Left hindlimb (tissue), 1 donor: ENCODE data around the gene ATP10B.
"Not testable (repeated sequence)": the region's sequence is repeated elsewhere in the genome, so short reads cannot be mapped to it uniquely, and the experiment has no call there.

ENCODE experiments used
- DNase-seq: peaks from one replicate; pipeline ENCODE4 v3.0.0-alpha.2; 2018

ATP10B gene, protein sequence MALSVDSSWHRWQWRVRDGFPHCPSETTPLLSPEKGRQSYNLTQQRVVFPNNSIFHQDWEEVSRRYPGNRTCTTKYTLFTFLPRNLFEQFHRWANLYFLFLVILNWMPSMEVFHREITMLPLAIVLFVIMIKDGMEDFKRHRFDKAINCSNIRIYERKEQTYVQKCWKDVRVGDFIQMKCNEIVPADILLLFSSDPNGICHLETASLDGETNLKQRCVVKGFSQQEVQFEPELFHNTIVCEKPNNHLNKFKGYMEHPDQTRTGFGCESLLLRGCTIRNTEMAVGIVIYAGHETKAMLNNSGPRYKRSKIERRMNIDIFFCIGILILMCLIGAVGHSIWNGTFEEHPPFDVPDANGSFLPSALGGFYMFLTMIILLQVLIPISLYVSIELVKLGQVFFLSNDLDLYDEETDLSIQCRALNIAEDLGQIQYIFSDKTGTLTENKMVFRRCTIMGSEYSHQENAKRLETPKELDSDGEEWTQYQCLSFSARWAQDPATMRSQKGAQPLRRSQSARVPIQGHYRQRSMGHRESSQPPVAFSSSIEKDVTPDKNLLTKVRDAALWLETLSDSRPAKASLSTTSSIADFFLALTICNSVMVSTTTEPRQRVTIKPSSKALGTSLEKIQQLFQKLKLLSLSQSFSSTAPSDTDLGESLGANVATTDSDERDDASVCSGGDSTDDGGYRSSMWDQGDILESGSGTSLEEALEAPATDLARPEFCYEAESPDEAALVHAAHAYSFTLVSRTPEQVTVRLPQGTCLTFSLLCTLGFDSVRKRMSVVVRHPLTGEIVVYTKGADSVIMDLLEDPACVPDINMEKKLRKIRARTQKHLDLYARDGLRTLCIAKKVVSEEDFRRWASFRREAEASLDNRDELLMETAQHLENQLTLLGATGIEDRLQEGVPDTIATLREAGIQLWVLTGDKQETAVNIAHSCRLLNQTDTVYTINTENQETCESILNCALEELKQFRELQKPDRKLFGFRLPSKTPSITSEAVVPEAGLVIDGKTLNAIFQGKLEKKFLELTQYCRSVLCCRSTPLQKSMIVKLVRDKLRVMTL (N-terminal part only)

DNA sequence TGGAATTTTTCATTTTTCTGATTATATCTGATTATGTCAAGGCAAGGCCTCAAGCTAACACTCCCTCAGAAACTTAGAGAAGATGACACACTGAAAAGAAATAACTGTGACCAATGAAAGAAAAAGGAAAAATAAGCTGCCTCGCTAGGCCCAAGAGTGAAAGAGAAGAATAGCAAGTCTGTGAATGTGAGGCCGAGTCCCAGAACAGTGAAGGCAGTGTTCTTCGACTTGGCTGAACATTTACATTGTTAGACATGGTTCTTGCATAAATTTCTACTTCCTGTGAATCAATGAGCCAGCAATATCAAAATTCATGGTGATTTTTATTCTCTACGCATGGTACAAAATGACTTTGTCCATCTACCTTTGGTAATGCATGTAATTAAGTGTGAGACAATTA lies at the start of gene ATP10B:
Gene ATP10B (minus strand): TSS at position 163 of the 400 bp plus-strand sequence. CDS start 164,137 bp downstream, outside the sequence.
- DNase-seq: no peak

DNA sequence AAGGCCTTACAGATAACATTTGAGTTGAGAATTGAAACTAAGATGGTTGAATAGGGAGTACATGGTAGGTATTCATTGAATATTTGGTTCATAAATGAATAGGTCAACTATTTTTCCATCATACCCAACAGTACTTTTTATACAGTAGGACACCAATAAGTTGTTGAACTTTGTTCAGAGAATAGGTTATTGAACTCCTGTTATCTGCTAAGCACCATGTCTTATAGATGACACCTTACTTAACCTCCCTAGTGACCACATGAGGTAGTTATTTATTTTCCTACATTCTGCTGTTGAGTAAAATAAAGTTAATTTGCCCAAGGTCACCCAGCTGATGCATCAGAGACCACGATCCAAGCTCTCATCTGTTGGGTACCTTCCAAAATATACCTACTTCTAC lies 49.6 kb upstream of the ATP10B start:
- no peak for DNase-seq

DNA sequence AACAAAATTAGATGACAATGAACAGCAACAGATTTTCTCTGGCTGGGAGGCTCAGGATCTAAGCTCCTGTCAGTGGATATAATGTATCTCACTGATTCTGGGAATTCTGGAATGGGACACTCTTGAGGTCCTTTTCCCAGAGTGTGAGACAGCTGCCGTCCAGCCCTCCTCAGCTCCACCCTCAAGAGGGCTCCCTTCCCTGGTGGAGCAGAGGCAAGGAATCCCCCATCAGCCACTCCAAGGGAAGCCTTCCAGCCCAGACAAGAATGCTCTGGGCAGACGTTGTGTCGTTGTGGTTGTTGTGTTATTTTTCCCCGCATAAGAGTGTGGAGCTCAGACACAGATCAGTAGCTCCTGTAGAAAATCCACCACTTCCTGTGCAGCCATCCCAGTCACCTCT lies 47.7 kb upstream of the ATP10B start:
- DNase-seq: no peak

DNA sequence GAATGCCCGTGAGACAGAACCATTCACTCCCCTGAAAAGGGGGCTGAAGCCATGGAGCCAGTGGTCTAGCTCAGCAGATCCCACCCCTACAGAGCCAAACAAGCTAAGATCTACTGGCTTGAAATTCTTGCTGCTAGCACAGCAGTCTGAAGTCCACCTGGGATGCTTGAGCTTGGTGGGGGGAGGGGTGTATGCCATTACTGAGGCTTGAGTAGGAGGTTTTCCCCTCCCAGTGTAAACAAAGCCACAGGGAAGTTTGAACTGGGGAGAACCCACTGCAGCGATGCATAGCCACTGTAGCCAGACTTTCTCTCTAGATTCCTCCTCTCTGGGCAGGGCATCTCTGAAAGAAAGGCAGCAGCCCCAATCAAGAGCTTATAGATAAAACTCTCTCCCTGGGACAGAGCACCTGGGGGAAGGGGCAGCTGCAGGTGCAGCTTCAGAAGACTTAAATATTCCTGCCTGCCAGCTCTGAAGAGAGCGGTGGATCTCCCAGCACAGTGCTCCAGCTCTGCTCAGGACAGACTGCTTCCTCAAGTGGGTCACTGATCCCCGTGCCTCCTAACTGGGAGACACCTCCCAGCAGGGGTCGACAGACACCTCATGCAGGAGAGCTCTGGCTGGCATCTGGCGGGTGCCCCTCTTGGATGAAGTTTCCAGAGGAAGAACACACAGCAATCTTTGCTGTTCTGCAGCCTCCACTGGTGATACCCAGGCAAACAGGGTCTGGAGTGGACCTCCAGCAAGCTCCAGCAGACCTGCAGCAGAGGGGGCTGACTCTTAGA lies 41.4 kb upstream of the ATP10B start:
- DNase-seq: not testable (repeated sequence)

DNA sequence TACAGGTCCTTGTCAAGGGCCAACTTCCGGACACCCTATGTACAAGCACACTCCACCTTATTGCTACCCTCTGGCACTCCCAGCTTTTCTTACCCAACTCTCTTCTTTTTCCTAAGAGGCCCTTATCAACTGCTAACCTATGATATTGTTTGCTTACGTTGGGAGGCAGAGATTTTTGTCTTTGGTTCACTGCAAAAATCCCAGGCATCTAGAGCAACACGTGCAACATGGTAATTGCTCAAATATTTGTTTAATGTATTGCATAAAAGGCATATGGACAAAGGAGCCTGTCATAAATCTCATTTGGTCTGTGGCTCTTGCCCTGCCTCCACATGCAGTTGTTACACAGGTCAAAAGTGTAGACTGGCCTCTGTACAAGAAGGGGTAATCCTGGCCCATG lies 35.8 kb upstream of the ATP10B start:
- DNase-seq: no peak

DNA sequence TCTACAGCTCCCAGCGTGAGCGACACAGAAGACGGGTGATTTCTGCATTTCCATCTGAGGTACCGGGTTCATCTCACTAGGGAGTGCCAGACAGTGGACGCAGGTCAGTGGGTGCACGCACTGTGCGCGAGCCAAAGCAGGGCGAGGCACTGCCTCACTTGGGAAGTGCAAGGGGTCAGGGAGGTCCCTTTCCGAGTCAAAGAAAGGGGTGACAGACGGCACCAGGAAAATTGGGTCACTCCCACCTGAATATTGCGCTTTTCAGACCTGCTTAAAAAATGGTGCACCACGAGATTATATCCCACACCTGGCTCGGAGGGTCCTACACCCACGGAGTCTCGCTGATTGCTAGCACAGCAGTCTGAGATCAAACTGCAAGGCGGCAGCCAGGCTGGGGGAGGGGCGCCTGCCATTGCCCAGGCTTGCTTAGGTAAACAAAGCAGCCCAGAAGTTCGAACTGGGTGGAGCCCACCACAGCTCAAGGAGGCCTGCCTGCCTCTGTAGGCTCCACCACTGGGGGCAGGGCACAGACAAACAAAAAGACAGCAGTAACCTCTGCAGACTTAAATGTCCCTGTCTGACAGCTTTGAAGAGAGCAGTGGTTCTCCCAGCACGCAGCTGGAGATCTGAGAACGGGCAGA lies 21.7 kb upstream of the ATP10B start:
- DNase-seq: not testable (repeated sequence)

DNA sequence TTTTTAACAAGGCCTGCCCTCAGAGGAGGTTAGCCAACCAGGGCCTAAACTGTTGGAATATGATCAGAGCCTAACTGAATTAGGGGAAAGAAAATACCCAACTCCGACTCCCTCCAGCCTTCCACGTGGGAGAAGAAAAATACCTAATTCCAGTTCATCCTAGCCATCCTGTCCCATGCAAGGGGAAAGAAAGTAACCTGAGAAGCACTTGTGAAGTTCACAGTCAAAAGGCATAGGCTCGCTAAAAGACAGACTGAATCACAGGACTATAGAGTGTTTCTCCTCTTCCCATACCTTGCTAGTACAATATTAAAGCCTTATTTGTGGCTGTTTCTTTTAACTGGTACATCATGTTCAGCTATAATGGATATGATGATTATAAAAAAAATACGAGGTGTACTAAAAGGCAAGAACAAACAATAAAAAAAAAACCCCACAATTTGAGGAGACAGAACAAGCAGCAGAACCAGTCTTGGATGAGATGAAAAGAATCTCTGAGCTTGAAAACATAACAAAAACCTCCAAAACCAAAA lies 18.0 kb upstream of the ATP10B start:
- DNase-seq: no peak

DNA sequence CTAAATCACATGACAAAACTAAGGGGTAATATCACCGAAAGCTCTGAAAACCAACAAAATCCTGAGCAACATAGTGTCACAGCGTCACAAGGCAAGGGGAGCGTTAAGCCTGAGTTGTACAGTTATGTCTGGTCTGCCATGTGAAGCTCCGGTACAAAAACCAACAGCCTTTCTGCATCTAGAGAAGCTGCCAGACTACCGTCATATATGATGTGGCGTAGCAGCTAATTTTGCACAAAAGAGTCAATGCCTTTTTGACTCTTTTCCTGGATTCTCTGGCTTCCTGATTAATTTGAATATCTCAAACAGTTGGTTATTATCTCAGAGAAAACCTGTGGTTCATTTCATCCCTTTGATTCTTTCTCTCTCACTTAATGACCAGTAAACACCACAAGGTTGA lies 16.0 kb upstream of the ATP10B start:
- DNase-seq: no peak

DNA sequence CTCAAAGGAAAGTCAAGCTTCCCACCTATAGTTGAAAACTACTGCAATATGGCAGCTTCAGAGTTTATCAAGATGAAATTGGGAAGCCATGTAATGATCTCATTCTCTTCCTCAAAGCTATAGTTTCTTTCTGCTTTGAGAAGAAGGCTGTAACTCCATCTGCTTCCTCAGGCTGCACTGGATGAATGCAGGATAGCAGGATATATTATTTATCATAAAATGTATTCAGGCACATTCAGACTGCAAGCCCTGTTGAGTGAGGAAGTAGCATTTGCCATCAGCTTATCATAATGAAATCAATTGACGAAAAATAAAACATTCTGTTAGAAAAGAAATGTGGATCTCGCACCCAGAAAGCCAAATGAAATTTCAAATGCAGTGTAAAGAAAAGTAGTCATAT lies 560 bp downstream of the ATP10B start:
- DNase-seq: no peak

DNA sequence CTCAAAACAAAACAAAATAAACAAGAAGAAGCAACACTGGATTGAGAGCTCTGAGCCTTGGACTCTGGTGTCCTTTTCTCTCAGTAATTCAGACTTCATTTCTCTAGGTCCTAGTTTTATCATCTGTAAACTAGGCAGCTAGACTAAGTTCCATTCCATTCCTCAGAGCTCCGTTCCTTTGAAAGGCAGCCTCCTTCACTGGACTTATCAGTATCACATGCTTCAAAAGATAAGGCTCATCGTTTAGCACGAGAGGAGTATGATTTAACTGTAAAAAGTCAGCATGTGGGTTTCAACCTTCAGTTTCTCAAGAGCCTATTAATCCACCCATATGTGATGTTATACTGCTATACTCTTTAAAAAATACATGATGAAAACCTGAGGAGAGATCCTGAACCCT lies 1.6 kb downstream of the ATP10B start:
- no peak for DNase-seq

DNA sequence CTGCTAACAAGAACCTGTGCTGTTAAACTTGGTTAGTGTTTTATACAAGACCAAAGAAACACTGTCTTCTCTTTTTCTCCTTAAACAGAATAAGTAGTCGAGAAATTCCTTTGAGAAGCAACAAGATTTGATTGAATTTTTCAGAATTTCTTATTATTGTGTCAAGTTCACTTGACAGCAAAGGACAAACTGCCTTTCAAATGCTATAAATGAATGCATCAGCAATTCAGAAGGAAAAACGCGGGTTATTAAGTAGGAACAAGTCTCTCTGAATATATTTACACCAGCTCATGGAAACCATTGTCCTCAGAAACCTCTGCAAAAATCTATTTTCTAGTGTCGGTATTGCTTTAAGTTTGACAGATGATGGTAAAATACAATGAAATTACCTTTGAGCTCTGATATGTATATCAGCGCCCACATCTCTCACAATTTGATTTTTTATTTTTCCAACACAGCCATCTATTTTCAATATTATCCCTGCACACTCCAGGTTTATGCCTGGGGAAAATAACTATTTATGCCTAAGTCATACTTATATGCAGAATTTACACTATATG lies 4.4 kb downstream of the ATP10B start:
- no peak for DNase-seq

DNA sequence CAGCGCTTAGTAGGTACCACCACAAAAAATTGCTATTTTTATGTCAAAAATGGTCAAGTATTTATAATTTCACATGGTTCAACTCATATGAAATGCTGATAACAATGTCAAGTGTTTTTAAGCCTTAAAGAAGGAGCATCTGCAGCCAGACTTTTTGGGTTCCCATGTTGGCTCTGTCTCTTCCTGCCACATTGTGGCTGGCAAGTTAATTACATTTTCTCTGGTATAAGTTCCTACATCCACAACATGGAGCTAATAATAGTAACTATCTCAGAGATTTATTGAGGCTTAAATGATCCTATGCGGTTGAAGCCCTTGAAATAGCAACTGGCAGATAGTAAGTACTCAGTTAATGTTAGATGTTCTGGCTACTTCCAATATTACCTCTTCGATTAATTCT lies 5.4 kb downstream of the ATP10B start:
- no peak for DNase-seq

DNA sequence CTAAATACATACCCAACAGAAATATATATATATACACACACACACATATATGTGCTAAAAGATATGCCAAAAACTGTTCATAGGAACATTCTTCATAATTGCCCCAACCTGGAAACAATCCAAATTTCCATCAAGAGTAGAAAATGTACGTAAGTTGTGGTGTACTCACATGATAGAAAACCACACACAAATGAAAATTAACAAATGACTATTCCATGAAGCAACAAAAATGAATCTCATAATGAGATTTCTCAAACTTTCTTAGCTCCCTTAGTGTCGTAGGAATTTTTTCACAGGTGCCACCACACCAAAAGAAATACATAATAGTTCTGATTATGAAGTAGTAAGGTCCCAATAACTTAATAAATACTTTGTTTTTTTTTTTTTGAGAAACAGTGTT lies 7.8 kb downstream of the ATP10B start:
- no peak for DNase-seq

DNA sequence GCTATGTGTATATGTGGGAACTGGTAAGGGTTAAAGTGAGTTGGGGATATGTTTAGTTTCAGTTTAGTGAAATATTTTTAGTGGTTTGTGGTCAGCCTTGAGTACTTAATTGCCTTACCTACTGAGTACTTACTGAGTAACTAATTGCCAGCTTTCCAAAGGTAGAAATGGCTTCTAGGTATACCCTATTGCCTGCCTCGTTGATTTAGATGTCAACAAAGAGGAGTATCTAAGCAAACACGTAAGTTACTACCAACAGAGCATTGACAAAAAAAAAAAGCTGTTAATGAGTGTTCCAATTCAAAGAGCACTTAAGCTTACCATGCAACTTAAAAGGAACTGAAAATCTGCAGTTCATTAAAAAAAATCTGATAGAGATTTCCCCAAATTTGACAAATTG lies 8.8 kb downstream of the ATP10B start:
- no peak for DNase-seq

DNA sequence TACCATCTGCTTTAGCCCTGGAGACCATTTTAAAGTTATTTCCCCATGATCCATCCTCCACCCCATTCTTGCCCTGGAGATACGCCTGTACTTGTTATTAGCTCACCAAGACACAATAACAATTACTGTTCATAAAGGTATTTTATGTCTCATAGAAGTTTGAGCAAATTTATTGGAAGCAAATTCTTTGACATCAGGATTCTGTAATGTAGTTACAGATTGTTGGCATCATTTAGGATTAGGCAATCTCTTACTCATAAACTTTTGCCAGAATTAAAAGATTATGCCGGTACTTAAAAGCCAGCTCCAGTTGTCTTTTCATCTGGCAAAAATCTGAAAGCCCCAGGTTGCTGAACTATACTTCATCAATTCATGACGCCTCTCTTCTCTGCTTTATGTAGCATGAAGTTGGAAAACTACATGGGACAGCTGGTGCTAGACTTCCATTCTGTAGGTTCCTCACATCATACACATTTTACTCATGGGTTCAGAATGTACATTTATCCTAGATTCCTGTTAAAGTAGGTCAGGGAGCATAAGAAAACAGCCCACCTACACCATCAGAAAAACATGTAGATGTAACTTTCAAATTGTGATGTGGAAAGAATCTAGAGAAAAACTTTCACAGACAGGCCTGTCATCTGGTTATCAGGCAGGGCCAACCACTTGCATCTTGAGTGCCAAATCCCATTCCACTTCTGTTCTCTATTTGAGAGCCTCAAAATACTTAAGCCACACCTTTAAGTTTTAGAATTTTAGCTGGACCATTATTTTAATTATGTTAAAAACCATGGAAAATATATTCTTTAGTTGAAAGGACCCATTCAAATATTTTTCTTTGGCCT lies 14.0 kb downstream of the ATP10B start:
- no peak for DNase-seq

DNA sequence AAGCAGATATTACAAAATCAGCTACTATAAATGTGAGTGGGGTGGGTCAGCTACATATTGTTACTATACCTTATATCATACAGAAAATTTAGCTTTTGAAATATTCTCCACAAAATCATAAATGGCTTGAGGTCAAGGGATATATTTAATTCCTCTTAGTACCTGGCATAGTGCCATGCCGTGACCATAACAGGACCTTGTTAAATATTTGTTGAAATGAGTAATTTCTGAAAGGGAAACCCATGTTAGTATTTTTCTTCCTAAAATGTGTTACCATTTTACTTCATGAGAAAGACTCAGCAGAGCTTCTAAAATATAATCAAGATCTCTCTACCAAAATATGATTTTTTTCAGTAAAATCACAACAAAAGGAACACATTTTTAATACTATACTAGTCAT lies 14.8 kb downstream of the ATP10B start:
- DNase-seq: no peak

DNA sequence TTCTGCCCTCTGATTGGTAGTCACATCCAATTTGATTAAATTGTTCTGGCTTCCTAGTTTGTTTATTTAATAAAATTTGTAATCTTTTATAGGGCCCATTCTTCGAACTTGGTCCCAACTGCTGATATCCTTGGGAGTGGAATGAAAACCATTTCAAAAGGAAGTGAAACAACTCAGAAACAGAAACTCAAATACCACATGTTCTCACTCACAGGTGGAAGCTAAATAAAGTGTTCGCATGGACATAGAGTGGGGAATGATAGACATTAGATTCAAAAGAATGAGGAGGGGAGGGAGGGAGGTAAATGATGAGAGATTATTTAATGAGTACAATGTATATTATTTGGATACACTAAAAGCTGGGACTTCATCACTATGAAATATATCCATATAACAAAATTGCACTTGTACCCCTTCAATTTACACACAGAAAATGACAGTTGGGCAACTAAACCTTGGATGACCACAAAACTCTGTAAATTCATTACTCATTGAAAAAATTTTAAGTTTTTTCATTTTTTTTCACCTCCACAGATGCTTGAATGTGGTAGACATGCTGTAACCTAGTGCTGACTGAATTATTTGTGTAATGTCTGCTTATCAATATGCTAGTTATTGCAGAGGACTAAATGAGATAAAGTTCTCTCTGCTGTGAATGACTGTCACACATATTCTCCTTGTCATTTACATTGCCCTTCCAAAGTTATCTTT lies 16.0 kb downstream of the ATP10B start:
- no peak for DNase-seq

DNA sequence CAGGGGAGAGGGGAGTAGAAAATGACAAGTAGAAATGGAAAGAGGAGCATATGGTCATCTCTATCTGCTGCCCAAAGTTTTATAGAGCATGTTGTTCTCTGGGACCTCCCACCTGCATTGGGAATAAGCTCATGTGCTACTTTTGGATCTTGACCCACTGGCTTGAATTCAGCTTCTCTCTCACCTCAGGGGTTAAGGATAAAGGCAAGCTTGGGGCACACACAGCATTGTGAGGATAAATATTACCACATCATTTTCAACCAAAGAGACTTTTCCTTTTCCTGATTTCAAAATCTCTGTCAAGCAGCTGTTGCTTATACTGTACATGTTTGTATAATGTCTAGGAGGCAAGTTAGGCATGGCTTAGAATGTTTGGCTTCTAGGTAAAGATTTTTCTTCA lies 16.6 kb downstream of the ATP10B start:
- no peak for DNase-seq

DNA sequence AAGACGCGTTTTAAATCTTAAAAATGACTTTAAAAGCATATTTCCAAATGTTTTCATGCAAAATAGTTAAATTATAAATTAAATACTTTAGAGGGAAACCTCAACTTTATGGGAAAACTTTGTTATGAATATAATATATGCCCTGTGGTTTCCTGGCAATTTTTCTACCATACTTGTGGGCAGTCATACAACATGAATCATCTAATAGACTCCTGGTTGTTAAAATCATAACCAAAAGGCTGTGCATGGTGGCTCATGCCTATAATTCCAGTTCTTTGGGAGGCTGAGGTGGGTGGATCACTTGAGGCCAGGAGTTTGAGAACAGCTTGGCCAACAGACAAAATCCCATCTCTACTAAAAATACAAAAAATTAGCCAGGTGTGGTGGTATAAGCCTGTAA lies 18.2 kb downstream of the ATP10B start:
- DNase-seq: no peak

DNA sequence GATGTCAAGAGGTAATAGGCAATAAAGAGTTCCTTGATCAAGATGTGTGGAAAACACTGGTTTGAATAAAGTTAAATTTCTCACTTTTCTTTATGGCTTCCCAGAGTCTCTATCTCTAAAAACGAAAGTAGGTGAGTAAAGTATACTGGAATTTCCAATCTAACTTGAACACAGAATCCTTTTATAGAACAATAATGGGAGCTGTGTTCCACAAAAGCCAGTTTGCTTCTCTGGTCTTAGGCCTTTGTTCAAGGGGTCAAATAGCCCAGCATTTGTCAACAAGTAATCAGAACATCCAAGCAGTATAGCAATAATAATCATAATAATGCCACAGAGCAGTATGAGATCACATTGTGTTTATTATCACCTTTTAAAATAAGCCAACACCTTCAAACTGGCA lies 20.2 kb downstream of the ATP10B start:
- no peak for DNase-seq
